ENCODE data around the gene CPTP.

- no peak for TF ChIP-seq CTCF (IDR thresholded peaks at IDR 0.05)
- TF ChIP-seq POLR2A (IDR thresholded peaks at IDR 0.05) = no peak
- no peak for TF ChIP-seq POLR2AphosphoS5 (IDR thresholded peaks at IDR 0.05)
Observed at GRCh38 chr1:1348420-1349255, 24.0 kb downstream of the CPTP start.

All from prostate gland (tissue), 2 donors.